ENCODE results near the gene LY6G6F. TPM values are rescaled to one million over a fixed set of nuclear protein-coding genes. Genes with fewer than 3 reads are reported as not detected.
A peak's percentile ranks its signal among the peaks of the same experiment; 100 is the strongest.

The LY6G6F gene
- total RNA-seq, 2 experiments from 2014 or later: not detected

GRCh38 chr6:31727717-31728671 lies 21.3 kb downstream of the LY6G6F start:
- DNase-seq (peak; percentile 40), ATAC-seq (no peak)
- Mint-ChIP-seq H3K27ac (peak overlapping the region; percentile 84), H3K9me3 (ENCODE audit: insufficient read depth) (no peaks in the 10 kb centered on the region), H3K36me3 (ENCODE audit: low read depth) (peaks cover 61% of the 10 kb centered on the region), H3K4me3 (peak overlapping the region; percentile 95), H3K4me1 (ENCODE audit: low read depth) (peaks cover 76% of the 10 kb centered on the region), H3K27me3 (ENCODE audit: low read depth) (no peaks in the 10 kb centered on the region)
- ChIA-PET POLR2A (interaction anchor here (0.7 to 7.2 kb wide), 3 partner anchors 11 to 135 kb away, joined by 3 to 83 read pairs (median 3); partner anchors contain the start of genes MSH5 and NEU1), CTCF (interaction anchor here (0.8 to 4.9 kb wide), 8 partner anchors 10 to 102 kb away, joined by 3 to 29 read pairs (median 6); partner anchors contain the start of genes ABHD16A, CLIC1, LSM2 and LY6G5C)

DNA sequence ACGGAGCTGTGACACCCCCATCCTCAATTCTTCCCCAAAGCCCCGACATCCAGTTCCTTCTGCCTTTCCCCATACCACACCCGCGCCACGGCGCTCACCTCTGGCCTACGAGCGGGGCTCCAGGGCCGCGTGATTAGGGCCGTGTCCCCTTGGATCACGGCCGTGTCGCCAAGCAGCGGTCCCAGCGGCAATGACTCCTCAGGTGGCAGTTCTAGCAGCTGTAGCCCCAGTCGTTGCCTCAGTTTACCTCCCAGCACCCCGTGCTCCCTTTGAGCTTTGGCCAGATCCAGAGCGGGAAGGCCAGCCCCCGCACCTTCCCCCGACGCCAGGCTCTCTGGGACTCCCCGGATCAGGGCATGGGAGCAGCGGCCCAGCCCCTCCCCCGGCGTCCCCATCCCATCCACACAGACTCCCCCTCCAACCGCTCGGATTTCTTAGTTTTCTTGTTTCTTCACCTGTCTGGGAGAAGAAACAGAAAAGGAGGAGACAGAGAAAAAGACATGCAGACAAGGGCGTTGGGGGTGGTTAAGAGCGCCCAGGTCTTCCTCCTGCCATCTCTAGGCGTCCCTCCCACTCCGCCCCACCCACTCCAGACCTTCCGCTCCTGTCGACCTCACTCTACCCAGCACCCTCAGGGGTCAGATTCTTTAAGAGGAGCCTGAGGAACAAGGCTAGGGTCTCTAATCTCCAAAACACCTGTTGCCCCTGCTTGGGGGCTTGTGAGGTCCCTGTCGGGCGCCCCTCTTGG lies 22.3 kb downstream of the LY6G6F start, which contains the start of gene DDAH2:
TSS of gene DDAH2 (minus strand) at position 533 of the 748 bp plus-strand sequence. CDS start at position 395, 138 bp downstream.
- CTCF ChIA-PET: interaction anchor here (0.6 to 4.9 kb wide), 18 partner anchors 9 to 103 kb away, joined by 3 to 38 read pairs (median 6); partner anchors contain the start of genes ABHD16A, CLIC1, HSPA1B and LSM2
- Mint-ChIP-seq H3K27ac (peak within 1 kb of the TSS; percentile 90), H3K36me3 (ENCODE audit: low read depth) (peaks cover 70% of the 10 kb centered on the region), H3K9me3 (ENCODE audit: insufficient read depth) (no peaks in the 10 kb centered on the region), H3K4me3 (peak within 1 kb of the TSS; percentile 95), H3K4me1 (ENCODE audit: low read depth) (peaks cover 76% of the 10 kb centered on the region), H3K27me3 (ENCODE audit: low read depth) (no peaks in the 10 kb centered on the region)
- POLR2A ChIA-PET: interaction anchor here (0.8 to 7.2 kb wide), 7 partner anchors 8 to 134 kb away, joined by 3 to 83 read pairs (median 4); partner anchors contain the start of genes HSPA1L, LY6G6C, MSH5 and NEU1
- DNase-seq: no peak
- peak; percentile 38 for ATAC-seq

DNA sequence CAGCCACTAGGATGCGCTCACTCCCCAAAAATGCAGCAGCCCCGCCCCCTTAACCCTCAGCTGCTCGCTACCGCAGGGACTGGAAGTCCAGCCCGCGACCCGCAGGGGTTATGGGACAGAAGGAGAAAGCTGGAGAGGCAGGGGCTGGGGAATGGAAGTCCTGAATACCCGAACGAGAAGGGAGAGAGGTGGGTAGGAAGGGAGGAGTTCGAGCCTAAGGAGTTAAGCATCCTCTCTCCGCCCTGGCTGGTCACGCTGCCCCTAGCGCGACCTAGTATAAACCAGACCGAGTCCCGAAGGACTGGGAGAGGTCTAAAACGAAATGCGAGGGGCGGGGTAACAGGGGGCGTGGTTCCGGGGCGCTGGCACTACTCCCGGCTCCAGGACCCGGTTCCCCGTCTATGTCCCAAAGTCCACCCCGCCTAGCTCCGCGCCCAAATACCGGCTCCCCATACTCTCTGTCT lies 22.9 kb downstream of the LY6G6F start:
- ChIA-PET POLR2A (interaction anchor here (0.7 to 7.2 kb wide), 9 partner anchors 9 to 133 kb away, joined by 3 to 83 read pairs (median 4); partner anchors contain the start of genes BAG6, HSPA1L, LY6G6C and MSH5), CTCF (interaction anchor here (0.6 to 4.9 kb wide), 17 partner anchors 10 to 103 kb away, joined by 3 to 38 read pairs (median 6); partner anchors contain the start of genes ABHD16A, HSPA1B, LSM2 and LY6G6D)
- Mint-ChIP-seq H3K36me3 (ENCODE audit: low read depth) (peaks cover 76% of the 10 kb centered on the region), H3K4me3 (peak overlapping the region; percentile 95), H3K4me1 (ENCODE audit: low read depth) (peaks cover 81% of the 10 kb centered on the region), H3K27ac (peak overlapping the region; percentile 90), H3K9me3 (ENCODE audit: insufficient read depth) (no peaks in the 10 kb centered on the region), H3K27me3 (ENCODE audit: low read depth) (no peaks in the 10 kb centered on the region)
- peak; percentile 67 for ATAC-seq
- peak; percentile 88 for DNase-seq

GRCh38 chr6:31729979-31730630 lies 23.4 kb downstream of the LY6G6F start:
- DNase-seq (peak; percentile 75), ATAC-seq (peak; percentile 57)
- peak overlapping the region; percentile 95 for H3K4me3 Mint-ChIP-seq
- H3K36me3 Mint-ChIP-seq (ENCODE audit: low read depth): peaks cover 82% of the 10 kb centered on the region
- H3K4me1 Mint-ChIP-seq (ENCODE audit: low read depth): peaks cover 81% of the 10 kb centered on the region
- POLR2A ChIA-PET: interaction anchor here (0.7 to 7.2 kb wide), 9 partner anchors 9 to 133 kb away, joined by 3 to 83 read pairs (median 4); partner anchors contain the start of genes BAG6, HSPA1L, LY6G6C and MSH5
- H3K27ac Mint-ChIP-seq: peak overlapping the region; percentile 90
- CTCF ChIA-PET: interaction anchor here (0.6 to 4.9 kb wide), 18 partner anchors 9 to 102 kb away, joined by 3 to 38 read pairs (median 6); partner anchors contain the start of genes ABHD16A, HSPA1B, LSM2 and LY6G6D
- H3K9me3 Mint-ChIP-seq (ENCODE audit: insufficient read depth): no peaks in the 10 kb centered on the region
- no peaks in the 10 kb centered on the region for H3K27me3 Mint-ChIP-seq (ENCODE audit: low read depth)

DNA sequence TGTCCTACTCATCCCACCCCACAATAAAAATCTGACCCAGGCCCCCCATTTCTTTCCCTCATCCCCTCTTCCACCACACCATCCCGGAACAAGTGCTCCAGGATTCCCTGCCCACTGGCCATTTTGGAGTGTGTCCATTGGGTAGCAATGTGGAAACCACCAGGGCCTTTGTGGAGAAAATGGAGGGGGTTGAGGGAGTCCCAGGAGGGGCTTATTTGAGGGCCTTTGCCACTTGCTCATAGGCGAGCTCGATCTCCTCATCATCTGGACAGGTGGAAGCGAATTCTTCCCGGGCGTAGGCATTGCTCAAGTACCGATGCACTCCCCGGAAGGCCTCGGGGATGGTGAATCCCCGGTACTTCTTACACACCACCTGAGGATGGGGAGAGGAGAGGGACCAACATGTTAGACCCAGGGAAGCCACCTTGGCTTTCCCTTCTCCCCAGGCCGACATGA lies 24.0 kb downstream of the LY6G6F start:
- ATAC-seq (no peak), DNase-seq (no peak)
- no peaks in the 10 kb centered on the region for H3K9me3 Mint-ChIP-seq (ENCODE audit: insufficient read depth)
- H3K27me3 Mint-ChIP-seq (ENCODE audit: low read depth): no peaks in the 10 kb centered on the region
- H3K4me3 Mint-ChIP-seq: peak overlapping the region; percentile 95
- peaks cover 86% of the 10 kb centered on the region for H3K36me3 Mint-ChIP-seq (ENCODE audit: low read depth)
- peaks cover 79% of the 10 kb centered on the region for H3K4me1 Mint-ChIP-seq (ENCODE audit: low read depth)
- H3K27ac Mint-ChIP-seq: peak overlapping the region; percentile 90
- CTCF ChIA-PET: interaction anchor here (0.7 to 4.9 kb wide), 13 partner anchors 8 to 102 kb away, joined by 3 to 38 read pairs (median 7); partner anchors contain the start of genes HSPA1B, LSM2, MSH5 and VARS1
- POLR2A ChIA-PET: interaction anchor here (1.1 to 7.2 kb wide), 7 partner anchors 9 to 100 kb away, joined by 3 to 83 read pairs (median 5); partner anchors contain the start of genes HSPA1L, LY6G6C, MSH5 and VARS1

DNA sequence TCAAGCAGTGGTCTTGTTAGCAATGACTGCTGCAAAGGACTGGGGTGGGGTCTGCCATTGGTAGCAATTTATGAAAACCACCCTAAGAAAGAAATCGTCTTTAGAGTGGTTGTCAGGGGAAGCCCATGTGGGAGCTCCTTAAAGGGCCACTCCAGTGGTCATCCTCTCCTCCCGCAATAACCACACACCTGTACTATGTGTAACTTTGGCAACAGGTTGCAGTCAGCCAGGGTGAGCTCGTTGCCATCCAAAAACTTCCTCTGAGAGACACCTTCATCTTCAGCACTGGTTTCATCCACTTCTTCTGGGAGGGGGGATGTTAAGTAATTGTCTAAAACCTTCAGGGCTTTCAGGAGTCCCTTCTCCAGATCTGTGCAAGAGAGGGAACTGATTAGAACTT lies 25.4 kb downstream of the LY6G6F start:
- H3K4me1 Mint-ChIP-seq (ENCODE audit: low read depth): peaks cover 72% of the 10 kb centered on the region
- ChIA-PET POLR2A (interaction anchor here (0.6 to 7.2 kb wide), 3 partner anchors 7 to 99 kb away, joined by 4 to 83 read pairs (median 4); partner anchors contain the start of gene MSH5), CTCF (interaction anchor here (1.0 to 2.2 kb wide), 3 partner anchors 64 to 98 kb away, joined by 3 to 10 read pairs (median 3); partner anchors contain the start of gene VARS1)
- no peaks in the 10 kb centered on the region for H3K27me3 Mint-ChIP-seq (ENCODE audit: low read depth)
- DNase-seq: no peak
- peak overlapping the region; percentile 8 for H3K4me3 Mint-ChIP-seq
- H3K27ac Mint-ChIP-seq: peak overlapping the region; percentile 49
- H3K36me3 Mint-ChIP-seq (ENCODE audit: low read depth): peaks cover 78% of the 10 kb centered on the region
- no peaks in the 10 kb centered on the region for H3K9me3 Mint-ChIP-seq (ENCODE audit: insufficient read depth)
- no peak for ATAC-seq

DNA sequence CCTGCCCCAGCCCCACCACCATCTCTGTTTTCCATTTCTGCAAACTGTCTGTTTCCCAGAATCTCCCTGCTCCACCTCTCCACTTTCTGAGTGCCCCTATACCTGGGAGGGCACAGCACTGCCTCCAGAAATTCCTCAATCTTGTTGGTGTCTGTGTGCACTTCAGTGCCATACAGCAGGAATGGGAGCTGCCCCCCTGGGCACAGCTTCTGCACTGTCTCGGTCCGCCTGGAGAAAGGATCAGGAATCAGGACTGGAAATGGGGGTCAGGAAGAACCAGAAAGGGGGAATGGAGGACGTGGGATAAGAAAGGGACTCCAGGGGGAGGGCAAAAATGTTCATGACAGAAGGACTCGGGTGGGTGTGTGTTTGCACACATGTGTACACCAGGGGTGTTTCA lies 27.1 kb downstream of the LY6G6F start:
- no peaks in the 10 kb centered on the region for H3K27me3 Mint-ChIP-seq (ENCODE audit: low read depth)
- CTCF ChIA-PET: interaction anchor here (2.2 kb wide), 1 partner anchor 97 kb away, joined by 10 read pairs; no protein-coding TSS in a partner anchor
- no peaks in the 10 kb centered on the region for H3K9me3 Mint-ChIP-seq (ENCODE audit: insufficient read depth)
- DNase-seq: no peak
- peak overlapping the region; percentile 92 for H3K4me3 Mint-ChIP-seq
- ATAC-seq: no peak
- H3K4me1 Mint-ChIP-seq (ENCODE audit: low read depth): peaks cover 74% of the 10 kb centered on the region
- POLR2A ChIA-PET: interaction anchor here (5.1 kb wide), 1 partner anchor 94 kb away, joined by 33 read pairs; the partner anchor contains the start of gene HSPA1B
- H3K36me3 Mint-ChIP-seq (ENCODE audit: low read depth): peaks cover 64% of the 10 kb centered on the region
- H3K27ac Mint-ChIP-seq: peak overlapping the region; percentile 96

DNA sequence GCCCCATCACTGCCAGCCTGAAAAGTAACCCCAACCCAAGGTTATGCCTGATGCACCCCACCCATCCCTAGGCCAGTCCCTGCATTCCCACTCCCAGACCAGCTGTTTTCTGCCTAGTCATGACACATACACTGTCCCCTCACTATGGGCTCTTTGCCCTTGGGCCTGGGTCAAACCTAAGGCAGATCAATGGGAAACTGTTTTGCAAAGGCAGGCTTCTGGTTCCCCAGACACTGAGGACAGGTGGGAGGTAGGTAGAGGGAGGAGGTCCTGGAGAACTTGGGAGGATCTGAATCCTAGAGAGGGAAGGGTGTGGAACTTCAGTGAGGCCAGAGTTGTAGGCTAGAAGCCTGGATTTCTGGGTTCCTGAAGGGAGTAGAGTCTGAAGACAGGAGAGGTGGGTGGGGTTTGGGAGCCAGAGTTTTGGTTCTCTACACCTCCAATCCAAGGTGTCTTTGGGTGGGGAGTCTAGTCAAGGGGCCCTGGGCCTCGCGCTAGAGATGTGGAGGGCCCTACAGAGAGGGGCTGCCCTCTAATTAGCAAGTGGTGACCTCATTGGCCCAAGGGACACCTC lies 27.7 kb downstream of the LY6G6F start:
- peaks cover 74% of the 10 kb centered on the region for H3K4me1 Mint-ChIP-seq (ENCODE audit: low read depth)
- ChIA-PET CTCF (interaction anchor here (0.7 to 9.7 kb wide), 4 partner anchors 31 to 56 kb away, joined by 3 to 118 read pairs (median 3); no protein-coding TSS in a partner anchor), POLR2A (interaction anchor here (0.7 to 5.1 kb wide), 5 partner anchors 11 to 93 kb away, joined by 3 to 33 read pairs (median 5); partner anchors contain the start of genes GPANK1, HSPA1B, MPIG6B and VARS1)
- no peak for ATAC-seq
- no peaks in the 10 kb centered on the region for H3K27me3 Mint-ChIP-seq (ENCODE audit: low read depth)
- no peak for DNase-seq
- H3K27ac Mint-ChIP-seq: peak overlapping the region; percentile 96
- H3K36me3 Mint-ChIP-seq (ENCODE audit: low read depth): peaks cover 59% of the 10 kb centered on the region
- peak overlapping the region; percentile 92 for H3K4me3 Mint-ChIP-seq
- H3K9me3 Mint-ChIP-seq (ENCODE audit: insufficient read depth): no peaks in the 10 kb centered on the region

DNA sequence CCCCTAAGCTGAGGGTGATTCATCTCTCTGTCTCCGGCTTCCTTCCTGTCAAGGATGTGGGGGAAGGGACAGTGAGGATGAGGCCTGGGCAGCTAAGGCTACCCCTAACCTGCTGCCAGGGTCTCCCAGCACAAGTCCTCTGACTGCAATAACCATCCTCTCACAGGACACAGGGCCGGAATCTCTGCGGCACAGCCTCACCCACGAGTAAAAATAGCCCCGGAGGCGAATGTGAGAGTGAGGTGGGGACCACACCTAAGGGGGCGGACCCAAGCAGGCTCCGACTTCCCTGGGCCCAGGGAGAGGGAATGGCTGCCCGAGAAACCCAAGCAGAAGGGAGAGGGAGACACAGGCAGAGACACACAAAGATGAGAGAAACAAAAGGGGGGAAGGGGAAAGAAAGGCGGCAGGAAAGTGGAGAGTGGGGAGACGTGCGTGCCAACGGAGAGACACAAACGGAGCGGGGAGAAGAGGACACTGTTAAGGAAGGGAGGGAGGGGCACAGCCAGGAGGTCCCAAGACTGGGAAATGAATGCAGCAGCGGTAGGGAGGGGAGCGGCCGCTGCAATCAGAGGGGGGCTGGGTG lies 28.2 kb downstream of the LY6G6F start:
- peak overlapping the region; percentile 96 for H3K27ac Mint-ChIP-seq
- no peaks in the 10 kb centered on the region for H3K9me3 Mint-ChIP-seq (ENCODE audit: insufficient read depth)
- CTCF ChIA-PET: interaction anchor here (0.7 to 9.7 kb wide), 6 partner anchors 31 to 97 kb away, joined by 3 to 118 read pairs (median 5); partner anchors contain the start of gene HSPA1B
- DNase-seq (peak; percentile 79), ATAC-seq (peak; percentile 26)
- H3K4me3 Mint-ChIP-seq: peak overlapping the region; percentile 92
- no peaks in the 10 kb centered on the region for H3K27me3 Mint-ChIP-seq (ENCODE audit: low read depth)
- peaks cover 58% of the 10 kb centered on the region for H3K36me3 Mint-ChIP-seq (ENCODE audit: low read depth)
- peaks cover 75% of the 10 kb centered on the region for H3K4me1 Mint-ChIP-seq (ENCODE audit: low read depth)
- POLR2A ChIA-PET: interaction anchor here (0.7 to 5.1 kb wide), 13 partner anchors 11 to 1633 kb away, joined by 3 to 33 read pairs (median 4); partner anchors contain the start of genes ABHD16A, GPANK1, HSPA1B and MPIG6B

Data from activated CD8-positive, alpha-beta T cell treated with anti-CD3 and anti-CD28 coated beads, Interleukin-2, amount 10 ng/mL, durations not matched to agents 7 days and 5 days (primary cell).